ENCODE results near the gene MYCN.

MYCN gene

GRCh38 chr2:15992457-15993231, 52.3 kb downstream of the MYCN start:
- H3K9me3 Mint-ChIP-seq (ENCODE audit: low read depth): no peaks in the 10 kb centered on the region
- H3K27me3 Mint-ChIP-seq: no peaks in the 10 kb centered on the region
- no peak overlapping the region for H3K27ac Mint-ChIP-seq
- H3K4me3 Mint-ChIP-seq: no peak overlapping the region
- H3K4me1 Mint-ChIP-seq (ENCODE audit: low read depth): no peaks in the 10 kb centered on the region
- H3K36me3 Mint-ChIP-seq: no peaks in the 10 kb centered on the region

GRCh38 chr2:15993232-15993610, 52.9 kb downstream of the MYCN start:
- Mint-ChIP-seq H3K4me1 (ENCODE audit: low read depth) (no peaks in the 10 kb centered on the region), H3K27me3 (no peaks in the 10 kb centered on the region), H3K36me3 (no peaks in the 10 kb centered on the region), H3K4me3 (no peak overlapping the region), H3K9me3 (ENCODE audit: low read depth) (no peaks in the 10 kb centered on the region), H3K27ac (no peak overlapping the region)

- H3K4me3 Mint-ChIP-seq: no peak overlapping the region
- H3K27ac Mint-ChIP-seq: no peak overlapping the region
- no peaks in the 10 kb centered on the region for H3K36me3 Mint-ChIP-seq
- H3K27me3 Mint-ChIP-seq: no peaks in the 10 kb centered on the region
- no peaks in the 10 kb centered on the region for H3K4me1 Mint-ChIP-seq (ENCODE audit: low read depth)
- H3K9me3 Mint-ChIP-seq (ENCODE audit: low read depth): no peaks in the 10 kb centered on the region
Measured at GRCh38 chr2:15993666-15994065, 53.3 kb downstream of the MYCN start.

DNA sequence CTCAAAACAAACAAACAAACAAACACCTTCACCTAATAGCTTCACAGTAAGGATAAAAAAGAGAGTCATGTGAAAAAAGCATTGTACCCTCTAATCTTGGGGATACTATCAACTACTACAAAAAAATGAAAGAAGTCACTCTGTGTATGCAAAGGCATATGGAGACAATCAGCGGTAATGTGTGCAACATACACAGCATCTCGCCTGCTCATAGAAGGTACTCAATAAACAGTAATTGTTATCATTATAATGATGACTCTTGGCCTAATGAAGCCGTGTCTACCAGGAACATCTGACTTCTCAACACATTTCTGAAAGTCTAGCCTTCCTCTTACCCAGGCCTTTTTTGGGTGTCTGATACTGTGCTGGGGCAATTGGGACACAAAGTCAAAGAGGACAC, 55.3 kb downstream of the MYCN start:
- no peaks in the 10 kb centered on the region for H3K9me3 Mint-ChIP-seq (ENCODE audit: low read depth)

More for the DNA sequence above, 55.3 kb downstream of the MYCN start:
- H3K4me3 Mint-ChIP-seq: no peak overlapping the region
- no peaks in the 10 kb centered on the region for H3K36me3 Mint-ChIP-seq
- no peaks in the 10 kb centered on the region for H3K4me1 Mint-ChIP-seq (ENCODE audit: low read depth)
- H3K27ac Mint-ChIP-seq: no peak overlapping the region
- H3K27me3 Mint-ChIP-seq: no peaks in the 10 kb centered on the region
